MM.1S (cell line): Measurements from ENCODE around the gene CTTN.

Source experiments
- DNase-seq: peaks from one replicate; pipeline ENCODE4 v3.0.0-alpha.2; 2015
- H2AFZ ChIP-seq: fragments of 300-600 bp; sonication (generic); 2 replicates; pipeline ENCODE4 v1.6.0; 2016; ENCODE audit warnings: antibody characterized with exemption, low read length
- H3F3A ChIP-seq: fragments of 300-600 bp; sonication (generic); 2 replicates; pipeline ENCODE4 v1.6.1; 2016; ENCODE audit warnings: mild to moderate bottlenecking, antibody characterized with exemption, low read length, moderate library complexity, mixed read lengths; ENCODE audit not compliant: insufficient read depth
- H3K27ac ChIP-seq: fragments of 300-600 bp; sonication (generic); 2 replicates; pipeline ENCODE4 v1.5.1; 2016; ENCODE audit warnings: mild to moderate bottlenecking, low read length
- H3K27me3 ChIP-seq: fragments of 300-600 bp; sonication (generic); replicated peaks from 2 replicates; pipeline ENCODE4 v1.6.0; 2016; ENCODE audit warnings: low read length; ENCODE audit not compliant: insufficient read depth
- H3K36me3 ChIP-seq: fragments of 300-600 bp; sonication (generic); replicated peaks from 2 replicates; pipeline ENCODE4 v1.6.1; 2016; ENCODE audit warnings: mild to moderate bottlenecking, low read length, mixed read lengths; ENCODE audit not compliant: insufficient read depth
- H3K4me1 ChIP-seq: fragments of 300-600 bp; sonication (generic); 2 replicates; pipeline ENCODE4 v1.6.1; 2016; ENCODE audit warnings: low read length, mixed read lengths
- H3K4me2 ChIP-seq: fragments of 300-600 bp; sonication (generic); 2 replicates; pipeline ENCODE4 v1.6.0; 2016; ENCODE audit warnings: low read depth, low read length
- H3K4me3 ChIP-seq: fragments of 300-600 bp; sonication (generic); 2 replicates; pipeline ENCODE4 v1.5.1; 2016; ENCODE audit warnings: low read length, mixed read lengths
- H3K79me2 ChIP-seq: fragments of 300-600 bp; sonication (generic); 2 replicates; pipeline ENCODE4 v1.6.1; 2016; ENCODE audit warnings: mixed run types, low read length, mixed read lengths
- H3K9ac ChIP-seq: fragments of 300-600 bp; sonication (generic); 2 replicates; pipeline ENCODE4 v1.6.1; 2016; ENCODE audit warnings: low read length, mixed read lengths
- H3K9me2 ChIP-seq: fragments of 300-600 bp; sonication (generic); replicated peaks from 2 replicates; pipeline ENCODE4 v1.6.1; 2016; ENCODE audit warnings: mild to moderate bottlenecking, low read length, mixed read lengths; ENCODE audit not compliant: insufficient read depth
- H3K9me3 ChIP-seq: fragments of 300-600 bp; sonication (generic); replicated peaks from 2 replicates; pipeline ENCODE4 v1.6.1; 2016; ENCODE audit warnings: mild to moderate bottlenecking, low read length, mixed read lengths; ENCODE audit not compliant: insufficient read depth
- H4K20me1 ChIP-seq: fragments of 300-600 bp; sonication (generic); 2 replicates; pipeline ENCODE4 v1.6.1; 2016; ENCODE audit warnings: mild to moderate bottlenecking, low read length, moderate library complexity, mixed read lengths; ENCODE audit not compliant: insufficient read depth
- EZH2 ChIP-seq: fragments of 300-600 bp; sonication (generic); optimal IDR thresholded peaks from 2 replicates; pipeline ENCODE3; 2017; ENCODE audit warnings: low read depth, mild to moderate bottlenecking, antibody characterized with exemption, low read length, mixed read lengths
- EZH2phosphoT487 ChIP-seq: fragments of 300-600 bp; sonication (generic); IDR thresholded peaks from 2 replicates; pipeline ENCODE4 v1.6.1; 2018; ENCODE audit warnings: antibody characterized with exemption, low read length
- TF ChIP-seq, protein P1 (sequence below): fragments of 300-600 bp; sonication (generic); IDR thresholded peaks from 2 replicates; pipeline ENCODE4 v1.5.1; 2016; ENCODE audit warnings: antibody characterized with exemption, low read length, mixed read lengths

CTTN gene

DNA sequence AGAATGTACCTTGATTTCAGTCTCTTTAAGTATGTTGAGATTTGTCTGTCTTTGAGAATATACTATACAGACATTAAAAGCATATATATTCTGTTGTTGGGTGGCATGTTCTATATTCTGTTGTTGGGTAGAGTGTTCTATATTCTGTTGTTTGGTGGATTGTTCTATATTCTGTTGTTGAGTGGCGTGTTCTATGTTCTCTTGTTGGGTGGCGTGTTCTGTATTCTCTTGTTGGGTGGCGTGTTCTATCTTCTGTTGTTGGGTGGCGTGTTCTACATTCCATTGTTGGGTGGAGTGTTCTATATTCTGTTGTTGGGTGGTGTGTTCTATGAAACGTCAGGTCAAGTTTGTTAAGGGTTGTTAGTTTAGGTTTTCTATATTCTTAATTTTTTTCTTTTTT is 27.1 kb upstream of the CTTN start:
- Histone ChIP-seq H3K79me2 (no peaks in the 10 kb centered on the region), H3K4me2 (no peak overlapping the region), H3K4me3 (no peak overlapping the region), H3K27me3 (no peaks in the 10 kb centered on the region), H3K36me3 (no peaks in the 10 kb centered on the region; the same call in 1 of the 2 replicates), H2AFZ (no peak overlapping the region), H3K9me3 (no peaks in the 10 kb centered on the region), H3K9me2 (no peaks in the 10 kb centered on the region), H3K27ac (no peak overlapping the region), H3F3A (no peaks in the 10 kb centered on the region), H3K9ac (no peak overlapping the region), H3K4me1 (no peaks in the 10 kb centered on the region), H4K20me1 (no peaks in the 10 kb centered on the region)
- DNase-seq = no peak
- TF ChIP-seq EZH2phosphoT487 = no peak
- TF ChIP-seq, protein P1, sequence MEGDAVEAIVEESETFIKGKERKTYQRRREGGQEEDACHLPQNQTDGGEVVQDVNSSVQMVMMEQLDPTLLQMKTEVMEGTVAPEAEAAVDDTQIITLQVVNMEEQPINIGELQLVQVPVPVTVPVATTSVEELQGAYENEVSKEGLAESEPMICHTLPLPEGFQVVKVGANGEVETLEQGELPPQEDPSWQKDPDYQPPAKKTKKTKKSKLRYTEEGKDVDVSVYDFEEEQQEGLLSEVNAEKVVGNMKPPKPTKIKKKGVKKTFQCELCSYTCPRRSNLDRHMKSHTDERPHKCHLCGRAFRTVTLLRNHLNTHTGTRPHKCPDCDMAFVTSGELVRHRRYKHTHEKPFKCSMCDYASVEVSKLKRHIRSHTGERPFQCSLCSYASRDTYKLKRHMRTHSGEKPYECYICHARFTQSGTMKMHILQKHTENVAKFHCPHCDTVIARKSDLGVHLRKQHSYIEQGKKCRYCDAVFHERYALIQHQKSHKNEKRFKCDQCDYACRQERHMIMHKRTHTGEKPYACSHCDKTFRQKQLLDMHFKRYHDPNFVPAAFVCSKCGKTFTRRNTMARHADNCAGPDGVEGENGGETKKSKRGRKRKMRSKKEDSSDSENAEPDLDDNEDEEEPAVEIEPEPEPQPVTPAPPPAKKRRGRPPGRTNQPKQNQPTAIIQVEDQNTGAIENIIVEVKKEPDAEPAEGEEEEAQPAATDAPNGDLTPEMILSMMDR = no peak
- no peak for TF ChIP-seq EZH2

DNA sequence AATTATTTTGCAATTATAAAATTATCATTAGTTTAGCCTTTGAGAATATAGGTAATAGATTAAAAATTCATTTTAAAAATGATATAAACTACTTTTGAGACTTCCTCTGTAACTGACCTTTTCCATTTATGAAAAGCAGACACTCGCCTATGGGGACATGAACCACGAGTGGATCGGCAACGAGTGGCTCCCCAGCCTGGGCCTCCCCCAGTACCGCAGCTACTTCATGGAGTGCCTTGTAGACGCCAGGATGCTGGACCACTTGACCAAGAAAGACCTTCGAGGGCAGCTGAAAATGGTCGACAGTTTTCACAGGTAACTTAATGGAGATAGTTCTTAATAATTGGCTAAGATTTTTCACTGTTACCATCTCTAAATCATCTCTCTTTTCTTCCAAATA is 26.3 kb upstream of the CTTN start:
- H3K27ac ChIP-seq = no peak overlapping the region
- no peaks in the 10 kb centered on the region for H3K79me2 ChIP-seq
- no peak for DNase-seq
- H3K27me3 ChIP-seq = no peaks in the 10 kb centered on the region
- no peak overlapping the region for H3K4me3 ChIP-seq
- no peaks in the 10 kb centered on the region for H3F3A ChIP-seq
- no peaks in the 10 kb centered on the region for H3K4me1 ChIP-seq
- no peak overlapping the region for H3K4me2 ChIP-seq
- H3K9me2 ChIP-seq = no peaks in the 10 kb centered on the region
- no peak overlapping the region for H3K9ac ChIP-seq
- H4K20me1 ChIP-seq = no peaks in the 10 kb centered on the region
- H2AFZ ChIP-seq = no peak overlapping the region
- TF ChIP-seq EZH2 (no peak), EZH2phosphoT487 (no peak)
- TF ChIP-seq, protein P1 = no peak
- no peaks in the 10 kb centered on the region for H3K9me3 ChIP-seq
- H3K36me3 ChIP-seq = no peaks in the 10 kb centered on the region; the same call in 1 of the 2 replicates

DNA sequence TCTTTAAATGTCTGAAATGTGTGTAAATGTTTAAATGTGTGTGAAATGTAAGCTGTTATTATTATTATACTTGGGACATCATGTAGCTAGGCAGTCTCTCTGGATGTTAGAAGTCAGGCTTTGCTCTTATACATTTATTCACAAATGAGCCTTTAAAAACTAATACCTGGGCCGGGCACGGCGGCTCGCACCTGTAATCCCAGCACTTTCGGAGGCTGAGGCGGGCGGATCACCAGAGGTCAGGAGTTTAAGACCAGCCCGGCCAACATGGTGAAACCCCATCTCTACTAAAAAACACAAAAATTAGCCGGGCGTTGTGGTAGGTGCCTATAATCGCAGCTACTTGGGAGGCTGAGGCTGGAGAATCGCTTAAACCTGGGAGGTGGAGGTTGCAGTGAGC is 21.7 kb upstream of the CTTN start:
- Histone ChIP-seq H3K9me2 (no peaks in the 10 kb centered on the region), H3F3A (no peaks in the 10 kb centered on the region), H2AFZ (no peak overlapping the region), H3K4me2 (no peak overlapping the region), H3K9me3 (no peaks in the 10 kb centered on the region), H3K4me1 (no peaks in the 10 kb centered on the region), H3K27me3 (no peaks in the 10 kb centered on the region), H3K27ac (no peak overlapping the region), H3K4me3 (no peak overlapping the region), H3K9ac (no peak overlapping the region), H3K79me2 (no peaks in the 10 kb centered on the region), H3K36me3 (no peaks in the 10 kb centered on the region; the same call in none of the 2 replicates), H4K20me1 (no peaks in the 10 kb centered on the region)
- DNase-seq = no peak
- TF ChIP-seq EZH2phosphoT487 (no peak), EZH2 (no peak)
- TF ChIP-seq, protein P1 = no peak
